Epithelial cell of proximal tubule (primary cell): ENCODE measurements around the gene HEG1. TPM values are rescaled to one million over a fixed set of nuclear protein-coding genes. Genes with fewer than 3 reads are reported as not detected.

ENCODE experiments used
- DNase-seq: peaks from one replicate; pipeline ENCODE4 v3.0.0-alpha.2; 2011; ENCODE audit warnings: low read depth
- H3K4me3 ChIP-seq: 2 replicates; pipeline ENCODE4 v1.5.1; 2011; ENCODE audit warnings: low read depth, mild to moderate bottlenecking, low read length
- CTCF ChIP-seq: conservative IDR thresholded peaks from 2 replicates; pipeline ENCODE4 v1.5.1; 2012; ENCODE audit warnings: low read depth, mild to moderate bottlenecking, low read length
- total RNA-seq: library from RNA; depleted of rRNA; stranded (reverse); fragments of >200 nt; gene quantifications from 2 replicates; pipeline ENCODE4 v1.2.3, GENCODE V29; 2015

HEG1 gene
- total RNA-seq, 1 donor from 2014 or later, result 17.6 TPM

- no peak for TF ChIP-seq CTCF
- no peak overlapping the region for H3K4me3 ChIP-seq
- no peak for DNase-seq
Measured at GRCh38 chr3:125010393-125010792, 45.4 kb downstream of the HEG1 start.

- H3K4me3 ChIP-seq, result no peak overlapping the region
- TF ChIP-seq CTCF, result no peak
- DNase-seq, result no peak
Measured at GRCh38 chr3:125008766-125009165, 47.0 kb downstream of the HEG1 start.

GRCh38 chr3:125006291-125006731, 49.5 kb downstream of the HEG1 start:
- TF ChIP-seq CTCF, result no peak
- DNase-seq, result no peak

GRCh38 chr3:125005676-125006075, 50.1 kb downstream of the HEG1 start:
- no peak for DNase-seq
- no peak for TF ChIP-seq CTCF
- no peak overlapping the region for H3K4me3 ChIP-seq

More at GRCh38 chr3:125006291-125006731, 49.5 kb downstream of the HEG1 start:
- no peak overlapping the region for H3K4me3 ChIP-seq

- DNase-seq, result no peak
- TF ChIP-seq CTCF, result no peak
- no peak overlapping the region for H3K4me3 ChIP-seq
Measured at GRCh38 chr3:125005222-125005621, 50.6 kb downstream of the HEG1 start.

- DNase-seq, result no peak
- no peak for TF ChIP-seq CTCF
- H3K4me3 ChIP-seq, result no peak overlapping the region
Measured at GRCh38 chr3:125003859-125004595, 51.8 kb downstream of the HEG1 start.

- H3K4me3 ChIP-seq, result no peak overlapping the region
- DNase-seq, result no peak
- no peak for TF ChIP-seq CTCF
Measured at GRCh38 chr3:125003369-125003853, 52.4 kb downstream of the HEG1 start.
